GM18526 (cell line): ENCODE data around the gene STAMBPL1.

Experiments
- POLR2A ChIP-seq: IDR thresholded peaks from 3 replicates; pipeline ENCODE4 v1.6.1; 2011; ENCODE audit not compliant: insufficient read length; ENCODE audit errors: extremely low read depth

STAMBPL1 gene

DNA sequence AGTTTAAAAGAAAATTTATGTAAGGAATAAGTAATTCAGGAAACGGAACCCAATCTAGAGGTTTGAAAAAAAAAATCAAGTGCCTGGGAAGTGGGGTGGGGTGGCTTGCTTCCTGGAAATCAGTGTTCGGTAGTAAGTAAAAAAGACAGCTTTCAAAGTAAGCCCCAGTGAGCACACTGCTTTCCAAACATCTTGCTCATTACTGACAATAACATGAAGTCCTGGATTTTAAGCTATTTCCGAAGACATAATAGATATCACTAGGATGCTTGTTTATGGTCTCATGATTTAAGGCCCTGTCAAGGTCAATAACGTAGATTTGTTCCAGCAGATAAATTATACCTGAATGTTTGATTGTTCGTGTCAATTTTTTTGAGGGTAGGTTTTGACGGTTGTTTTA is 1.3 kb downstream of the STAMBPL1 start:
- TF ChIP-seq POLR2A: no peak

DNA sequence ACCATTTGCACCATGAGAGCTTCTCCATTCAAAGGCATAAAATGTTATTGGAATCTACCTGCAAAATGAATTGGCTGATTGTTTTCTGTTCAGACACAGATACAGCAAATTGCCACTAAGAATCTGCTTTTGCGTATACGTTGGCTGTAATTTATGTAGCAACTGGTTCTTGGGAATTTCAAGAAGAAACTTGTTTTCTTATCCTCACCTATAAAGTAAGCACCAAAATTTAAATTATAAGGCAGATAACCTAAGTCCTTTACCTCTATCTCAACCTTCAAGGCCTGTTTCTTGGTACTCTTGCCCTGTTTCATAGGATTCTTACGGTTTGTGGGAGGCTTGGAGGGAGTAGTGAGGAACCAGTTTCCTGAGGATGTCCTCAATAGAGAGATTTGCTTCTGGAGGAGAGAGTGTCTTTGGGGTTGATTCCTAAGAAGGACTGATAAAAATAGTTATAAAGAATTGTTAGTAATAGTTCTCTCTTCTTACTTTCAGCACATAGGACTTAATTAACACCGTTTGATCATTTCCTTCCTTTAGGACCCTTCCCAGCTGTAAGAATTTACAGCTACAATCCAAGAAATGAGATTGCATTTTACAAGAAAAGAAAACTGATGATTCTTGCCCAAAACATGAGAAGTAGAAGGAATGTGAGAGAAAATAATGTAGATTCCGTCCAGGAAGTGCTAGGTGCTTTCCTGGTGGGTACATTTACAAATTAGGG is 2.0 kb downstream of the STAMBPL1 start:
- TF ChIP-seq POLR2A: no peak

DNA sequence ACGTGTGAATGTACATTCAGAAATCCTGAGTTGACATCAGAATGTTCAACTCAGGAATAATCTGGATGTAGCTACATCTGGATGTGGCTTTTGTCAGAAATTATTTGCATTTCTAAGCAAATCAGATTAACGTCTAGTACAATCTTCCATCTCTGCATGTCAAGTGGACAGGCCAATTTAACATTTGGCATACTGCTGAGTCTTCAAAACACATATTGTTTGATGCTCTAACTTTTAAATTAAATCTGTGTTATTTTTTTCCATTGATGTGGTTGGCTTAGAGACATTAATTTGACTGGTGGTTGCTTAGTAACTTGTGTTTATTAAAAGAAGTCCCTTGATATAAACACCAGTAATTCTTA is 3.4 kb downstream of the STAMBPL1 start:
- no peak for TF ChIP-seq POLR2A

DNA sequence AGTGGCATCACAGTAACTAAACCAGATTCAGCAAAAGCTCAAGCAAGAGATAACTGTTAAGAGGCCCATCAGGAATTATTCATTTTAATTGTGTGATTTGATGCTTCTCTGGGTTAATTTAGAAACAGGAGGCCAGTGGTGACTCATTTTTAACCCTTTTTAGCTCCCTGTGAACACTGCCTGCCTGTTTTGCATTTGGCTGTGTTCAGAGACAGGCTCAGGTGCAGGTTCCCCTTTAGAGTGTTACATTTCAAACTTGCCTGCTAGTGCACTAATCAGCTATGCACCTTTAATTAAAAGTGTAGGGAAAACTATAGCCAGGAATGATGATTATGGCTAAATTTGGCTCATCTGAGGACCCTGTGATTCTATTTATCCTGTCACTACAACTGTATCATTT is 6.5 kb downstream of the STAMBPL1 start:
- TF ChIP-seq POLR2A: no peak

DNA sequence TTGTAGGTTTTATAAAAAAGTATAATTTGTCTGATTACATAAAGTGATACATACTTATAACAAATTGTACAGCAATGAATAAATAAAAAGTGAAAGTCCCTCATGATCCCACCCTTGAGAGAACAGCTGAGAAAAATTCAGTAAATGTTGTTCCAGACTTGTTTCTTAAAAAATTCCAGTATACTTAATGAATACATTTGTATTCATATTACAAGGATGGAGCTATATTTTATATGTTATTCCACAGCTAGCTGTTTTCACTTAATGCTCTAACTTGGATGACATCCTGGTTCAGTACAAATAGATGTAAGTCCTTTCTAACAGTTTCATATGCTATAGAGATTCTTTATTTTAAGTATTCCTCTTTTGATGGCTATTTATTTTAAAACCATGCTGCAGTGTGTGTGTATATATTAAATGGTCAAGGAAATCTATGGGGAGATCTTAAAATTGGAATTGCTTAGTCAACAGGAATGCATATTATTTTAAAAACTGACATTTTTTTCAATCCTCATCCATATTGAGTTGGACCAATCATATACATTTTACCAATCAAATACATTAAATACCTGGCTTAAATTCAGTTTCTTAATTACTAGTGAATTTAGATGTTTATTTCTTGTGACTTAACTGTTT is 8.9 kb downstream of the STAMBPL1 start:
- TF ChIP-seq POLR2A: no peak

DNA sequence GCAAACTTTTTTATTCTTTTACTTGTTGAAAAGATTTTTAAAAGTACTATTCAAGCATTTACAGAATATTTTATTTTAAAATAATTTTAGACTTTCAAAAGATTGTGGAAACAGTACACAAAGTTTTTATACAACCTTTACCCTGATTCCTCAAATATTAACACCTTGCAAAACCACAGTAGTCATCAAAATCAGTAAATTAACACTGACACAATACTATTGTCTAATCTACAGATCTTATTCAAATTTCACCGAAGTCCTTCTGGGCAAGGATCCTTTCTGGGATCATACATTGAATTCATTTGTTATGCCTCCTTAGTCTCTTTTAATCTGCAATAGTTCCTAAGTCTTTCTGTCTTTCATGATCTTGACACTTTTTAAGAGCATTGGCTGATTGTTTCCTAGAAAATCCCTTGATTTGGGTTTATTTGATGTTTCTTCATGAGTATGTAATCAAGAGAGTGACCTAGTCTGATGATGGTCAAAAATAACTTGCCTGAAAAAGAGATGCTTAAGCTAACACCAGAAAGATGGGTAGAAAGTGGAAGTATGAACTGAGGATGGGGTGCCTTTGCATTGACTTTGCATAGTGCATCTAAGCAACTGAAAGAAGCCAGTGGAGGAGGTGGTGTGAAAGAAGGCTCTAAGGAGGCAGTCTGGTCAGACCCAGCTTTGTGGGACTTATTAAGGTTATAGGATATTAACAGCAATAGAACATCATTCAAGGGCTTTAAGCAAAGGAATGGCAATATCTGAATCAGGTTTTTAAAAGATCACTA is 9.7 kb downstream of the STAMBPL1 start:
- no peak for TF ChIP-seq POLR2A

DNA sequence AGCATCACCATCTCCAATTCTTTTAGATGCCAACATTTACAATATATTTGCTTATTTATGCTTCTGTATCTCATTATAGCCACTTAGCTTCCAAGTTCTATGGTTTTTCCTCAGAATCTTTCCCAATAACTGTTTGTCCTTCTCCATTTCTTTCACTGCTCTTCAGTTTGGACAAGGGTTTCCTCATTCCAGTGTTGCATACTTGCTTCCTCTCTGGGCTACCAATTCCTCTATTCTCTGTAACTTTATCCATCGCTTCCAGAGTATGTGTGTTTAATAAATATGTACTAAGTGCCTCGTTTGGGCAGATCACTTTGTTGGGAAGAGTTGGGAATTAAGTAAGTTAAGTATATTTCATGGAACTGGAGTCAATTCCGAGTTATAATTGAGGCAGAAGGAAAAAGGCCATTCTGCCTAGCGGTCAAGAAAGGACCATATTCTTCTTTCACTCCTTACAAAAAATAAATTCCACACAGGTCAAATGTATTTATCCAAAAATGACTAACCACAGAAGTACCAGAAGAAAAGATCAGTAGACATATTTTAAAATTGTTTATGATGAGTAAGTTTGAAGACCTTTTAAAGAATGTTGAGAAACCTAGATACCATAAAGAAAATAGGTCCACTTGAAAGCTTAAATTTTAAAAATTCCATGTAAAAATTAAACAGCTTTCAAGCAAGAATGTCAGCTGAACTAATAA is 10.8 kb downstream of the STAMBPL1 start:
- TF ChIP-seq POLR2A: no peak

DNA sequence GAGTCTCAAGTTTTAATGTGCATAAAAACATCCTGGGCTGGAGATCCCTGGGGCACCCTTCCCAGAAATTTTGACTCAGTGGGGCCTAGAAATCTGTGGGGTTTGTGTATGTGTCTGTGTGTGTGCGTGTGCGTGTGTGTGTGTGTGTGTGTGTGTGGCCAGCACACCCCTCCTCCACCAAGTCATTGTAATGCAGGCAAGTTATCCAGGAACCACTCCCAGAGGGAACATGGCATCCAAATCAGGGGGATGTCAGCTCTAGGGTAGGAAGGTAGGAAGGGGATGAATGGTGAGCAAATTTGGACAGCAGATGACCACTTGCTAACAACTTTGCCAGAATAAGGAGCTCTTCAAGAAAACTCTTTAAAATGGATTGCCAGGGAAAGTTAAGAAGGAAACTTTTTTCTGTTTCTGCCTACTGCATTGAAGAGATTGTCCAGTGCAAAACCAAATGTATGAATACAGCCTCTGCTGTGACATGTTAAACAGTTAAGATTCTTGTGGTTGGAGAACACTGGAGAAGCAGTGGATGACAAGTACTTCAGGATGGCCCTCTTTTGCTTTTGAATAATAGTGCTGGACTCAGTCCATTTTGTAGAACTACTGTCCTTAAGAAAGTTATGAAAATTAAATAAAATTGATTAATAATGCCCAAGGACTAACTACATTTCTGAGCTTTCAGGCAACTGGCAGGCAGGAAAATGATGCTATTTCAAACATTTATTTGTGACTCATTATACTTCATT is 12.3 kb downstream of the STAMBPL1 start:
- TF ChIP-seq POLR2A: no peak

DNA sequence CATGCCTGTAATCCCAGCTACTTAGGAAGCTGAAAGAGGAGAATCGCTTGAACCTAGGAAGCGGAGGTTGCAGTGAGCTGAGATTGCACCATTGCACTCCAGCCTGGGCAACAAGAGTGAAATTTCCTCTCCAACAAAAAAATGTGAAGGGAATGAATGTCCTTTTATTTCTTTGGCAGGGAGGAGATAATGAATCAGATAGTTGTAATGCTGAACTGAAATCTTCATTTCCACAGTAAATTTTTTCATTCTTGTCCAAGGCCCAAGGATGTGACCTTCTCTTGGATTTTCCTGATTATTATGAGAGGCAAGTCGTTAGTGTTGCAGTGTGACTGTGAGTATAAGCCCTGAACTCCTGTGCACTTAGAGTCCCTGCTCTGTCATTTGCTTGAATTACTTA is 13.6 kb downstream of the STAMBPL1 start:
- TF ChIP-seq POLR2A: no peak

DNA sequence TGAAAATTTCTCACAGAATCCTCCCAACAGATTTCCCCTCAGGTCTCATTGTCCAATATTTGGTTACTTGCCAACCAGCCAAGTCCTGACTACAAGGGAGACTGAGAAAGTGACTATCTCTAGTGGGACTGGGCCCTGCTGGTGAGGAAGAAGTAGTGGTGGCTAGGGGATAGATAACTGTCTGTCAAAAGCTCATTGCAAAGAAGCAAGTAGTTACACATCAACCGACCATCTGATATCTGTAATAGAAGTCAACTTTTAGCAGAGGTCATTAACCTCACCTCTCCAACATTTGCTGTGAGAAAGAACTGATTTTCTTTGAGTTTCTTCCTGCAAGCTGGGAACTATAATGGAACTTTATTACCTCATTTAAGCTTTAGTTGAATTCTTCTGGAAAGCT is 15.2 kb downstream of the STAMBPL1 start:
- TF ChIP-seq POLR2A: no peak

DNA sequence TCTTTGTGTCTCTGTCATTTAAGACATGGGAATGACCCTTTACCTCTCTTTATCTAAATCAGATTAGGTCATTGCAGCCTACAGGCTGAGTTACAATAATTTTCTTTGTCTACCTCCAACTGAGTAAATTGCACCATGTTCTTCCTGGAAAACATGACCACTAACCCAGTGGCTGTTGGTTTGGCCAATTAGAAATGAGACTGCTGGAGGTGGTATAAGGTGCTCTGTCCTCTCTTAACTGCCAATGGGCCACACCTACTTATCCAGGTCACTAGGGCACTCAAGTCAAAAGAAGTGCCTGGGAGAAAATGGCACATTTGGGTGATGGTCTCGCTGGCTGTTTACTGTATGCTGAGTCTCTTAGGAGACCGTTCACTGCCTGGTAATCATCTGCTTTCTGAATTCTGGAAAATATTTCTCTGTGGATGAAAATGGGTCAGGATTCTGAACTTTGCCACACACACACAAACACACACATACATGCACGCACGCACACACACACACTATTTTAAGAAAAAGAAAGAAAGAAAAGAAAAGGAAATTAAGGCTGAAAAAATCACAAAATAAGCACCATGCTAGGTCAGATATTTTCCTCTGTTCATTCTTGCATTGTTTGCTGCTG is 16.4 kb downstream of the STAMBPL1 start:
- TF ChIP-seq POLR2A: no peak

DNA sequence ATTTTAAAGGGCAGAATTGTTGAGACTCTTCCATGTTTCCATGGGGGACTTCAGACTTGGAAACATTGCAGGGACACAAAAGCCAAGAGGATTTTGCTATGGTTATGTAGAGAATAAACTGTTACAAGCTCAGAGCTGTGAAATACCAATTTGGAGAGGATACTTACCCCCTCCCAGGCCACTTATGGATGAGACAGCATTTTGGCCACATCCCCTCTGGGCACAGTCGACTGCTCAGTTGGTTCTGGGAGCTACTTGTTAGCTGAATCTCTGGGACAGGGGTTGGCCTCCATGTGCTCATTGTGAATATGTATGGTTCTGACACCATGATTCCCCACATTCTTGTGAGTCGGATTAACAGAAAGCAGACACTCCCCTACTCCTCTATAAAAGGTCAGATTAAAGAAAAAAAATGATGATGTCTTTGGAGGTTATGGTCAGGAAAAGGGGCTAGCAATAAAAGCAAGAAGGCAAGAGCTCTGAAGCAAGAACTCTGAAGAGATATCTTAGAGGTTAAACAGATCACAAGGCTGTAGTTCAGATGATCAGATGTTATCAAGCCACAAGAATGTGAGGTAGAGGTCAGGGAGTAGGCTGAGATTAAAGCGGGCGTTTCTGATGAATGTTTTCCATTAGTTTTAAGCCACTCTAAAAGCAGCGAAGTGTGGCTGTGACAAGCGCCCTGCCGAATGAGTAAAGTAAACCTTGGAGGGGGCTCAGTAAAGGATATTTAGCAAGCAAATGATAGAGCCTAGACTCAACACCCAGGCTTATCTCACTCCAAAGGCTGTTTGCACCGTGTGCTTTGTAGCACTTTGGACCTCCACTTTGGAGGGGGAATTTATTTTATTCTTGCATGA is 17.2 kb downstream of the STAMBPL1 start:
- no peak for TF ChIP-seq POLR2A

DNA sequence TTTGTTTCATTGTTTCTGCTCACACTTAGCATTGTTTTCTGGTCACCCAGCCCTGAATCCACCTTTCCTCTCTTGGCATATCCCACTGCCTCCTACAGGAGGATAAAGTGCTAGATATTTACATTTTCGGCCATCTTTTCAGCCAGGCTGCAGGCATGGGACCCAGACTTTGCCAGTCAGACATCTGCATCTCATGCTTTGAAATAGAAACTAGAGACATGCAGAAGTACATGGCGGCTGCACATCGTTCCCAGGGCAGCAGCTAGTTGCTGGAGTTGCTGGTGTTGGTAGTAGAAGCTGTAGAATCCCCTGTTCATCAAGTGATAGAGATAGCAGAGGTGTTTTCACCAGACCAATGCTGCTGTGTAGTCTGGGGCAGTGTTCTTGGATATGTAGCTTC is 18.7 kb downstream of the STAMBPL1 start:
- TF ChIP-seq POLR2A: no peak

DNA sequence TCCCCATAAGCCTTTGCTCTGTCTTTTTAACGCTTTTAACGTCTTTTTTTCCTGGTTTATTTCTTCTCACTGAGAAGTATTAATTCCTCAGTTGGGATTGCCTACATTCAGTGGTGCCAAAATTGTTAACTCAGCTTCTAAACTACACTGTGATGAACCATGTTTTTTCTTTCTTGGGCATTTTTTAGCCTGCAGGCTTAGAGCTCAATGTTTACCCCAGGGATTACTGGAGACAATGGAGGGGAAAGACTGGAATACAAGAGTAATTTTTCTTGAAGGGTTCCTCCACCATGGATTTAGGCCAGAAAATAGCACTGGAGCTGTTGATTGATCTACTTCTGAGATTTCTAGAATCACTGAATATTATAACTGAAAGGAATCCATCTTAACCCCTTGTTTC is 19.8 kb downstream of the STAMBPL1 start:
- TF ChIP-seq POLR2A: no peak
